PC-3 (cell line): Measurements from ENCODE around the gene SRSF5. TPM values are rescaled to one million over a fixed set of nuclear protein-coding genes. Genes with fewer than 3 reads are reported as not detected.

Experiments used
- ATAC-seq: fragments of 200-7000 bp; cut with Tn5 transposase; 2 replicates; pipeline ENCODE4 v1.9.1; 2020; ENCODE audit warnings: mild to moderate bottlenecking, moderate library complexity
- BruUV-seq: library from RNA; stranded (reverse); fragments of 400-500 nt; replicated peaks from 2 replicates; lab custom pipeline; 2021; lab: Mats Ljungman, UMichigan
- CTCF ChIA-PET: fragments of 300-600 bp; sonication (Branson Sonifier 250); formaldehyde crosslinking; loops from one replicate; lab custom pipeline; 2022; ENCODE audit warnings: antibody characterized with exemption; lab: Charles Lee
- POLR2A ChIA-PET: fragments of 300-600 bp; sonication (Branson Sonifier 250); formaldehyde crosslinking; loops from one replicate; lab custom pipeline; 2022; ENCODE audit warnings: antibody characterized with exemption; ENCODE audit not compliant: unreplicated experiment; lab: Charles Lee
- DNase-seq: peaks from one replicate; pipeline ENCODE4 v3.0.0-alpha.2; 2015
- H2AFZ ChIP-seq: fragments of 300-600 bp; sonication (generic); 2 replicates; pipeline ENCODE4 v1.6.0; 2016; ENCODE audit warnings: antibody characterized with exemption, low read length
- H3F3A ChIP-seq: fragments of 300-600 bp; sonication (generic); one replicate; pipeline ENCODE4 v1.6.0; 2017; ENCODE audit warnings: antibody characterized with exemption, low read length, control low read depth, mild to moderate bottlenecking; ENCODE audit not compliant: unreplicated experiment
- H3K27ac ChIP-seq: fragments of 300-600 bp; sonication (generic); 2 replicates; pipeline ENCODE4 v1.5.1; 2016; ENCODE audit warnings: mild to moderate bottlenecking, low read length
- H3K27me3 ChIP-seq: fragments of 300-600 bp; sonication (generic); 2 replicates; pipeline ENCODE4 v1.6.1; 2016; ENCODE audit warnings: low read length, mixed read lengths
- H3K36me3 ChIP-seq: fragments of 300-600 bp; sonication (generic); 2 replicates; pipeline ENCODE4 v1.6.1; 2016; ENCODE audit warnings: low read depth, mixed run types, low read length, mixed read lengths
- H3K4me1 ChIP-seq: fragments of 300-600 bp; sonication (generic); 2 replicates; pipeline ENCODE4 v1.5.1; 2016; ENCODE audit warnings: low read length; ENCODE audit not compliant: insufficient read depth
- H3K4me2 ChIP-seq: fragments of 300-600 bp; sonication (generic); 2 replicates; pipeline ENCODE4 v1.6.0; 2016; ENCODE audit warnings: low read length
- H3K4me3 ChIP-seq: fragments of 300-600 bp; sonication (generic); 2 replicates; pipeline ENCODE4 v1.5.1; 2016; ENCODE audit warnings: mild to moderate bottlenecking, low read length, mixed read lengths
- H3K79me2 ChIP-seq: fragments of 300-600 bp; sonication (generic); 2 replicates; pipeline ENCODE4 v1.6.1; 2017; ENCODE audit warnings: low read length, mixed read lengths
- H3K9ac ChIP-seq: fragments of 300-600 bp; sonication (generic); 2 replicates; pipeline ENCODE4 v1.6.0; 2016; ENCODE audit warnings: mild to moderate bottlenecking, low read length
- H3K9me2 ChIP-seq: fragments of 300-600 bp; sonication (generic); replicated peaks from 2 replicates; pipeline ENCODE4 v1.6.1; 2016; ENCODE audit warnings: mixed run types, low read length, mixed read lengths
- H3K9me3 ChIP-seq: fragments of 300-600 bp; sonication (generic); 2 replicates; pipeline ENCODE4 v1.6.1; 2016; ENCODE audit warnings: low read length, mixed read lengths
- H4K20me1 ChIP-seq: fragments of 300-600 bp; sonication (generic); 2 replicates; pipeline ENCODE4 v1.6.1; 2016; ENCODE audit warnings: low read length, mixed read lengths
- CTCF ChIP-seq: fragments of 300-600 bp; sonication (generic); conservative IDR thresholded peaks from 2 replicates; pipeline ENCODE4 v1.5.1; 2017; ENCODE audit warnings: antibody characterized with exemption, low read depth, mild to moderate bottlenecking, low read length
- EZH2 ChIP-seq: fragments of 300-600 bp; sonication (generic); IDR thresholded peaks from one replicate; pipeline ENCODE4 v1.6.1; 2017; ENCODE audit warnings: antibody characterized with exemption, mild to moderate bottlenecking, low read length; ENCODE audit not compliant: unreplicated experiment
- EZH2phosphoT487 ChIP-seq: fragments of 300-600 bp; sonication (generic); IDR thresholded peaks from 2 replicates; pipeline ENCODE4 v1.6.1; 2018; ENCODE audit warnings: mild to moderate bottlenecking, antibody characterized with exemption, low read length, borderline replicate concordance
- intact Hi-C: fragments of 100-400 bp; cut with micrococcal nuclease; formaldehyde crosslinking; loops from 2 replicates; pipeline ENCODE4 v1.9.0; 2023
- total RNA-seq: library from RNA; depleted of rRNA; stranded (reverse); fragments of >200 nt; gene quantifications from 2 replicates; pipeline ENCODE4 v1.2.3, GENCODE V29; 2014

SRSF5 gene
- total RNA-seq, 1 experiment from 2014 or later: 213 TPM

DNA sequence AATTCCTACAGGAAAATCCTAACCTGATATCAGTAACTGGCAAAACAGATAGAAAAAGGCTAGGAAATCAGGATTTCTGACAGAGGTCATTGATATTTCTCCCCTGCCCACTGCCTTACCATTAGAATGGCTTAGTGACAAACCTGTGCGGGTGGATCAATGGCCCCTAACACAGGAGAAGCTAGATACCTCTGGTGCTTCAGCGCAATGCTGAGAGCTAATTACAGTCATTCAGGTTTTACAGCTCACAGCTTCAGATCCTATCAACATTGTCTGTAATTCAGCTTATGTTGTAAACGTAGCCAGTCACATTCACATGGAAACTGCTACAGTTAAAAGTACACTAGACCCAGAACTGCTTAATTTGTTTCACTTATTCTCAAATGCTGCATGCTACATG lies 47.5 kb downstream of the SRSF5 start:
- no peaks in the 10 kb centered on the region for H3K9me3 ChIP-seq
- peaks cover 61% of the 10 kb centered on the region for H3K27me3 ChIP-seq
- DNase-seq (no peak), ATAC-seq (no peak)
- no peaks in the 10 kb centered on the region for H3F3A ChIP-seq
- TF ChIP-seq EZH2phosphoT487: no peak
- TF ChIP-seq CTCF: no peak
- no peak for TF ChIP-seq EZH2
- H3K9me2 ChIP-seq: no peaks in the 10 kb centered on the region
- H4K20me1 ChIP-seq: no peaks in the 10 kb centered on the region
- intact Hi-C loops: no loop called here
- no TSS peak for BruUV-seq
- no peaks in the 10 kb centered on the region for H3K36me3 ChIP-seq
- no peak overlapping the region for H3K4me2 ChIP-seq
- CTCF ChIA-PET: interaction anchor here (1.7 kb wide), 1 partner anchor 214 kb away, joined by 4 read pairs; no protein-coding TSS in a partner anchor
- H3K9ac ChIP-seq: no peak overlapping the region
- no peak overlapping the region for H3K27ac ChIP-seq
- POLR2A ChIA-PET: interaction anchor here (0.6 kb wide), 1 partner anchor 62 kb away, joined by 5 read pairs; no protein-coding TSS in a partner anchor
- H3K4me3 ChIP-seq: no peak overlapping the region
- no peaks in the 10 kb centered on the region for H3K79me2 ChIP-seq
- no peak overlapping the region for H2AFZ ChIP-seq
- H3K4me1 ChIP-seq: no peaks in the 10 kb centered on the region

DNA sequence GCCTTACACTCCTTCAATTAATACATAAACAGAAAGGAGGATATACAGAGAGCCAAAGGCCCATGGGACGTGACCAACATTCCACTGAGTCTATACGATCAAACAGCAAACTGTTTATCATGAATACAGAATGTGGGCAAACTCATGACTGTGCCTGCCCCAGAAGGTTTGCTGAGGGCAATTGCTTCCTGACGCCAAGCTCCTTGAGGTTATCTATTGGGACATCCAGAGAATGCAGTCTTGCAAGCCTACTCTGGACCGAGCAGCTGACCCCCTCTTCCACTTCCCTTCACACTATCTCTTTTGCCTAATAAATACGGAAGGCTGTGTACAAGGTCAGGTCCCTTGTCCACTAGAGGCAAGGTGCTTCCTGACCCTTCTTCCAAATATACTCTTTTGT lies 48.6 kb downstream of the SRSF5 start:
- Histone ChIP-seq H3F3A (no peaks in the 10 kb centered on the region), H3K79me2 (no peaks in the 10 kb centered on the region), H3K9ac (no peak overlapping the region), H3K36me3 (no peaks in the 10 kb centered on the region), H4K20me1 (no peaks in the 10 kb centered on the region), H3K9me3 (no peaks in the 10 kb centered on the region), H3K9me2 (no peaks in the 10 kb centered on the region), H3K4me2 (no peak overlapping the region), H3K27ac (no peak overlapping the region), H3K4me3 (no peak overlapping the region), H3K4me1 (no peaks in the 10 kb centered on the region), H2AFZ (no peak overlapping the region), H3K27me3 (peaks cover 71% of the 10 kb centered on the region)
- DNase-seq (no peak), ATAC-seq (no peak)
- ChIA-PET CTCF (interaction anchor here (0.5 kb wide), 1 partner anchor 211 kb away, joined by 4 read pairs; no protein-coding TSS in a partner anchor), POLR2A (no interaction called here)
- intact Hi-C loops: loop anchor here (5.0 kb wide), 1 partner anchor 228 kb away; no protein-coding TSS in a partner anchor
- BruUV-seq: no TSS peak
- TF ChIP-seq CTCF (no peak), EZH2 (no peak), EZH2phosphoT487 (no peak)

DNA sequence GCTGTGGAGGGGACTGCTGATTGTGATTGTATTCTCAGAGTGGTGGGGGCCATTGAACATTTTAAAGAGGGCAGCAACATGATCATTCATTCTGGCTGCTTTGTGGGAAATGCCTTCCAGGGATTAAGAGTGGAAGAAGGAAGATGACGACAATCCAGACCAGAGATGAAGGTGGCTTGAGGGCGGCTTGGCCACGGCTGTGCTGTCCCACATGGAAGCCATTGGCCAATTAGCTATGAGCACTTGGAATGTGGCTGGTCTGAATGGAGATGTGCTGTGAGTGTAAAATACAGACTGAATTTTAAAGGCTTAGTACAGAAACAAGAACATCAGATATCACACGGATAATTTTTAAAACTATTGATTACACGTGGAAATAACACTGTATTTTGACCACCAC lies 49.3 kb downstream of the SRSF5 start:
- Histone ChIP-seq H3K27me3 (peaks cover 76% of the 10 kb centered on the region), H3K4me1 (no peaks in the 10 kb centered on the region), H3K4me3 (no peak overlapping the region), H4K20me1 (no peaks in the 10 kb centered on the region), H3K9me3 (no peaks in the 10 kb centered on the region), H3K9me2 (no peaks in the 10 kb centered on the region), H3K4me2 (no peak overlapping the region), H3F3A (no peaks in the 10 kb centered on the region), H3K9ac (no peak overlapping the region), H3K27ac (no peak overlapping the region), H3K79me2 (no peaks in the 10 kb centered on the region), H2AFZ (no peak overlapping the region), H3K36me3 (no peaks in the 10 kb centered on the region)
- no peak for ATAC-seq
- TF ChIP-seq EZH2 (no peak), EZH2phosphoT487 (no peak), CTCF (no peak)
- intact Hi-C loops: loop anchor here (5.0 kb wide), 1 partner anchor 229 kb away; no protein-coding TSS in a partner anchor
- no TSS peak for BruUV-seq
- no peak for DNase-seq
- ChIA-PET CTCF (interaction anchor here (0.5 kb wide), 1 partner anchor 211 kb away, joined by 4 read pairs; no protein-coding TSS in a partner anchor), POLR2A (no interaction called here)
